H9 (cell line): ENCODE data around the gene INPP5B. TPM values are rescaled to one million over a fixed set of nuclear protein-coding genes. Genes with fewer than 3 reads are reported as not detected.

Experiments
- DNase-seq: peaks from one replicate; pipeline ENCODE4 v3.0.0-alpha.2; 2017
- H2AFZ ChIP-seq: one replicate; pipeline ENCODE4 v1.6.1; 2013; ENCODE audit warnings: mild to moderate bottlenecking, low read length, control low read depth, moderate library complexity
- H2AK5ac ChIP-seq: 2 replicates; pipeline ENCODE4 v1.6.1; 2013; ENCODE audit warnings: low read length, control low read depth, mixed read lengths; ENCODE audit not compliant: insufficient read length
- H2BK120ac ChIP-seq: one replicate; pipeline ENCODE4 v1.6.1; 2013; ENCODE audit warnings: low read depth, mild to moderate bottlenecking, low read length, control low read depth, inconsistent platforms; ENCODE audit not compliant: poor library complexity, severe bottlenecking
- H2BK12ac ChIP-seq: 2 replicates; pipeline ENCODE4 v1.6.1; 2013; ENCODE audit warnings: low read length, control low read depth, mixed read lengths, low read depth; ENCODE audit not compliant: insufficient read length
- H2BK15ac ChIP-seq: 2 replicates; pipeline ENCODE4 v1.6.1; 2013; ENCODE audit warnings: low read depth, low read length, control low read depth
- H2BK20ac ChIP-seq: one replicate; pipeline ENCODE4 v1.6.1; 2013; ENCODE audit warnings: low read depth, mild to moderate bottlenecking, low read length, control low read depth, inconsistent platforms; ENCODE audit not compliant: poor library complexity, severe bottlenecking
- H2BK5ac ChIP-seq: 2 replicates; pipeline ENCODE4 v1.6.1; 2013; ENCODE audit warnings: low read length, control low read depth, mixed read lengths; ENCODE audit not compliant: insufficient read length
- H3K14ac ChIP-seq: 2 replicates; pipeline ENCODE4 v1.6.1; 2013; ENCODE audit warnings: low read length, control low read depth; ENCODE audit not compliant: insufficient read depth
- H3K18ac ChIP-seq: 2 replicates; pipeline ENCODE4 v1.6.1; 2013; ENCODE audit warnings: low read depth, mild to moderate bottlenecking, mixed read lengths, low read length, control low read depth; ENCODE audit not compliant: insufficient read length
- H3K23ac ChIP-seq: 2 replicates; pipeline ENCODE4 v1.6.1; 2013; ENCODE audit warnings: low read length, control low read depth, mixed read lengths, low read depth; ENCODE audit not compliant: insufficient read length
- H3K23me2 ChIP-seq: 2 replicates; pipeline ENCODE4 v1.6.1; 2013; ENCODE audit warnings: low read depth, mild to moderate bottlenecking, mixed read lengths, low read length, control low read depth; ENCODE audit not compliant: insufficient read length, poor library complexity, severe bottlenecking
- H3K27ac ChIP-seq: 2 replicates; pipeline ENCODE4 v1.5.1; 2013; ENCODE audit warnings: low read length, control low read depth, mixed read lengths, low read depth; ENCODE audit not compliant: insufficient read length
- H3K27me3 ChIP-seq: 2 replicates; pipeline ENCODE4 v1.6.1; 2013; ENCODE audit warnings: low read length, control low read depth, inconsistent platforms; ENCODE audit not compliant: insufficient read depth
- H3K4ac ChIP-seq: 2 replicates; pipeline ENCODE4 v1.6.1; 2013; ENCODE audit warnings: low read depth, mild to moderate bottlenecking, control low read depth, inconsistent platforms, low read length, moderate library complexity
- H3K4me1 ChIP-seq: 2 replicates; pipeline ENCODE4 v1.6.1; 2013; ENCODE audit warnings: low read length, control low read depth, inconsistent platforms; ENCODE audit not compliant: insufficient read depth
- H3K4me2 ChIP-seq: 2 replicates; pipeline ENCODE4 v1.6.1; 2013; ENCODE audit warnings: low read length, control low read depth, mixed read lengths; ENCODE audit not compliant: insufficient read length, insufficient read depth
- H3K56ac ChIP-seq: 2 replicates; pipeline ENCODE4 v1.6.1; 2013; ENCODE audit warnings: low read depth, mild to moderate bottlenecking, mixed read lengths, low read length, control low read depth; ENCODE audit not compliant: insufficient read length
- H3K79me1 ChIP-seq: 2 replicates; pipeline ENCODE4 v1.6.1; 2013; ENCODE audit warnings: low read depth, mild to moderate bottlenecking, moderate library complexity, low read length, control low read depth, inconsistent platforms; ENCODE audit not compliant: insufficient read depth, poor library complexity, severe bottlenecking
- H3K79me2 ChIP-seq: 2 replicates; pipeline ENCODE4 v1.6.1; 2013; ENCODE audit warnings: low read length, control low read depth, inconsistent platforms; ENCODE audit not compliant: insufficient read depth
- H3K9ac ChIP-seq: 2 replicates; pipeline ENCODE4 v1.6.1; 2013; ENCODE audit warnings: low read length, control low read depth, mixed read lengths; ENCODE audit not compliant: insufficient read length; ENCODE audit errors: extremely low read depth
- H3K9me3 ChIP-seq: one replicate; pipeline ENCODE4 v1.6.1; 2013; ENCODE audit warnings: low read depth, low read length, inconsistent platforms; ENCODE audit not compliant: control insufficient read depth
- H3T11ph ChIP-seq: one replicate; pipeline ENCODE4 v1.6.1; 2013; ENCODE audit warnings: mild to moderate bottlenecking, low read length, control low read depth, inconsistent platforms
- H4K20me1 ChIP-seq: one replicate; pipeline ENCODE4 v1.6.1; 2013; ENCODE audit not compliant: control insufficient read depth, insufficient read length, insufficient read depth
- H4K5ac ChIP-seq: 2 replicates; pipeline ENCODE4 v1.6.1; 2013; ENCODE audit warnings: low read depth, mild to moderate bottlenecking, mixed read lengths, low read length, control low read depth; ENCODE audit not compliant: insufficient read length
- H4K8ac ChIP-seq: replicated peaks from 2 replicates; pipeline ENCODE4 v1.6.1; 2013; ENCODE audit warnings: low read length, control low read depth, mixed read lengths, low read depth; ENCODE audit not compliant: insufficient read length
- H4K91ac ChIP-seq: 2 replicates; pipeline ENCODE4 v1.6.1; 2013; ENCODE audit warnings: low read depth, mild to moderate bottlenecking, moderate library complexity, mixed read lengths, low read length, control low read depth; ENCODE audit not compliant: insufficient read length
- H3K27ac Mint-ChIP-seq, 3 experiments: 2 replicates in 2 of 3; 3 replicates in 1 of 3; pipeline ENCODE4 v1.8.0; 2020 to 2021; ENCODE audit warnings: mixed read lengths in 3 of 3, mild to moderate bottlenecking in 1 of 3, moderate library complexity in 1 of 3
- H3K27me3 Mint-ChIP-seq: 2 replicates; pipeline ENCODE4 v1.8.0; 2021; ENCODE audit warnings: low read depth, mild to moderate bottlenecking, moderate library complexity, mixed read lengths
- H3K36me3 Mint-ChIP-seq, 3 experiments: 2 replicates in 2 of 3; 3 replicates in 1 of 3; pipeline ENCODE4 v1.8.0; 2020 to 2021; ENCODE audit warnings: low read depth in 3 of 3, mixed read lengths in 3 of 3; ENCODE audit not compliant: insufficient read depth in 1 of 3
- H3K4me1 Mint-ChIP-seq, 2 experiments: 2 replicates each; pipeline ENCODE4 v1.8.0; 2020; ENCODE audit warnings: mixed read lengths in 2 of 2
- H3K4me3 Mint-ChIP-seq, 2 experiments: 2 replicates in 1 of 2; 3 replicates in 1 of 2; pipeline ENCODE4 v1.8.0; 2020 to 2021; ENCODE audit warnings: mild to moderate bottlenecking in 2 of 2, mixed read lengths in 2 of 2, moderate library complexity in 1 of 2
- H3K9me3 Mint-ChIP-seq, 2 experiments: 2 replicates in 1 of 2; 3 replicates in 1 of 2; pipeline ENCODE4 v1.8.0; 2020; ENCODE audit warnings: mild to moderate bottlenecking in 2 of 2, mixed read lengths in 2 of 2, moderate library complexity in 1 of 2
- CTCF ChIP-seq: fragments of 200-600 bp; sonication (generic); conservative IDR thresholded peaks from 3 replicates; pipeline ENCODE4 v1.8.0; 2021; ENCODE audit warnings: antibody characterized with exemption, mild to moderate bottlenecking
- WGBS: extraction: QIAGEN DNeasy Blood & Tissue Kit; methylation state at CpG from one replicate; pipeline ENCODE4 v1.1.7; 2013; ENCODE audit warnings: missing lambda C conversion rate, low lambda C conversion rate, mixed read lengths; ENCODE audit not compliant: insufficient read length; ENCODE audit errors: extremely low coverage; 5-methylcytosine and 5-hydroxymethylcytosine counted together
- total RNA-seq: library from RNA; stranded (reverse); gene quantifications from 2 replicates; pipeline ENCODE4 v1.2.1, GENCODE V29; 2021

The INPP5B gene
- total RNA-seq, 1 experiment from 2014 or later = 28.2 TPM

DNA sequence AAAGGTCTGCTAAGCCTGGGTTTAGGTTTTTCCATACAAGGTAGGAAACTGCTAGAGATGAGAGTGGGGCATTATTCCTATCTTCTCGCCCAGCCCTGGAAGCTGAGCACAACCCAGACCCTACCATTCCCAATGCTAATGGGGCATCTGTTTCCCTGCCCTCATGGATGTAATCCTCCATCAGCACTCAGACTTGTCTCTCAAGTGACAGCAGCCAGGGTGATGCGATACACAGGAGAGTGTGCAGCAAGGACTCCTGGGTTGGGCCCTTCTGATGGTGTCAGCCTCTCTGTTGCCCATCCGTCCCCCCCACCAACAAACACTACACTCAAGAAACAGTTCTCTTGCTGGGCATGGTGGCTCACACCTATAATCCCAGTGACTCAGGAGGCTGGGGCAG lies 5.9 kb upstream of the INPP5B start:
- Histone ChIP-seq H2BK5ac (no peak overlapping the region), H2BK20ac (no peak overlapping the region), H3K4me2 (no peak overlapping the region), H2BK15ac (no peak overlapping the region), H2AFZ (no peak overlapping the region), H3K79me1 (no peaks in the 10 kb centered on the region), H3K27me3 (no peaks in the 10 kb centered on the region), H3T11ph (no peak overlapping the region), H3K23me2 (no peaks in the 10 kb centered on the region), H3K4ac (no peak overlapping the region), H4K8ac (no peak overlapping the region), H2BK120ac (no peak overlapping the region), H3K4me1 (no peaks in the 10 kb centered on the region), H3K27ac (no peak overlapping the region), H3K14ac (no peak overlapping the region; the same call in 1 of the 2 replicates), H3K56ac (no peak overlapping the region), H3K79me2 (no peaks in the 10 kb centered on the region), H4K20me1 (no peaks in the 10 kb centered on the region), H3K9ac (no peak overlapping the region), H3K23ac (no peak overlapping the region), H2BK12ac (no peak overlapping the region), H3K18ac (no peak overlapping the region), H3K9me3 (no peaks in the 10 kb centered on the region), H4K91ac (no peak overlapping the region), H2AK5ac (no peak overlapping the region), H4K5ac (no peak overlapping the region)
- H3K9me3 Mint-ChIP-seq = no peaks in the 10 kb centered on the region
- no CpG with 5 or more reads among the region's 3 CpGs for WGBS
- DNase-seq = no peak
- peaks cover 4 to 14% (median 7%) of the 10 kb centered on the region in 3 experiments; a peak in 6 of 7 replicates for H3K36me3 Mint-ChIP-seq
- H3K4me3 Mint-ChIP-seq = no peak overlapping the region
- TF ChIP-seq CTCF = no peak
- H3K4me1 Mint-ChIP-seq = peaks cover 5 to 14% of the 10 kb centered on the region in 2 experiments
- H3K27me3 Mint-ChIP-seq = no peaks in the 10 kb centered on the region; the same call in 1 of the 2 replicates
- no peak overlapping the region for H3K27ac Mint-ChIP-seq
